HG02623 (cell line): ENCODE results near the gene NACC2.
"Not testable (repeated sequence)": the region's sequence is repeated elsewhere in the genome, so short reads cannot be mapped to it uniquely, and the experiment has no call there.

ENCODE experiments used
- ATAC-seq: cut with Tn5 transposase; IDR thresholded peaks from one replicate; pipeline ENCODE4 v1.9.1; 2021; ENCODE audit warnings: moderate library complexity; ENCODE audit not compliant: unreplicated experiment

Gene NACC2

GRCh38 chr9:135968083-135968476, 127.0 kb downstream of the NACC2 start:
- no peak for ATAC-seq

- not testable (repeated sequence) for ATAC-seq
Observed at GRCh38 chr9:135966916-135967260, 128.2 kb downstream of the NACC2 start.

- no peak for ATAC-seq
Observed at GRCh38 chr9:135965124-135965756, 129.8 kb downstream of the NACC2 start.

GRCh38 chr9:135963938-135964337, 131.2 kb downstream of the NACC2 start:
- no peak for ATAC-seq

GRCh38 chr9:135963338-135963737, 131.8 kb downstream of the NACC2 start:
- no peak for ATAC-seq

- no peak for ATAC-seq
Observed at GRCh38 chr9:135962696-135963307, 132.3 kb downstream of the NACC2 start.

- ATAC-seq: no peak
Observed at GRCh38 chr9:135961811-135962695, 133.0 kb downstream of the NACC2 start.

- ATAC-seq: peak; percentile 94
Observed at GRCh38 chr9:135961277-135961715, 133.8 kb downstream of the NACC2 start, which contains the start of gene UBAC1. TSS of gene UBAC1 (minus strand) at chr9:135961373. CDS start at chr9:135961162, 211 bp downstream.

- no peak for ATAC-seq
Observed at GRCh38 chr9:135960411-135961276, 134.4 kb downstream of the NACC2 start.

- no peak for ATAC-seq
Observed at GRCh38 chr9:135959814-135960213, 135.3 kb downstream of the NACC2 start.

- ATAC-seq: no peak
Observed at GRCh38 chr9:135958485-135958884, 136.6 kb downstream of the NACC2 start.

GRCh38 chr9:135957431-135957830, 137.7 kb downstream of the NACC2 start:
- ATAC-seq: no peak

- ATAC-seq: no peak
Observed at GRCh38 chr9:135956802-135957174, 138.3 kb downstream of the NACC2 start.
